ENCODE data around the gene PCGF2. TPM values are rescaled to one million over a fixed set of nuclear protein-coding genes. Genes with fewer than 3 reads are reported as not detected.

PCGF2 gene
- total RNA-seq, 4 donors from 2014 or later: 8.5 to 13.5 (median 10.9) TPM

DNA sequence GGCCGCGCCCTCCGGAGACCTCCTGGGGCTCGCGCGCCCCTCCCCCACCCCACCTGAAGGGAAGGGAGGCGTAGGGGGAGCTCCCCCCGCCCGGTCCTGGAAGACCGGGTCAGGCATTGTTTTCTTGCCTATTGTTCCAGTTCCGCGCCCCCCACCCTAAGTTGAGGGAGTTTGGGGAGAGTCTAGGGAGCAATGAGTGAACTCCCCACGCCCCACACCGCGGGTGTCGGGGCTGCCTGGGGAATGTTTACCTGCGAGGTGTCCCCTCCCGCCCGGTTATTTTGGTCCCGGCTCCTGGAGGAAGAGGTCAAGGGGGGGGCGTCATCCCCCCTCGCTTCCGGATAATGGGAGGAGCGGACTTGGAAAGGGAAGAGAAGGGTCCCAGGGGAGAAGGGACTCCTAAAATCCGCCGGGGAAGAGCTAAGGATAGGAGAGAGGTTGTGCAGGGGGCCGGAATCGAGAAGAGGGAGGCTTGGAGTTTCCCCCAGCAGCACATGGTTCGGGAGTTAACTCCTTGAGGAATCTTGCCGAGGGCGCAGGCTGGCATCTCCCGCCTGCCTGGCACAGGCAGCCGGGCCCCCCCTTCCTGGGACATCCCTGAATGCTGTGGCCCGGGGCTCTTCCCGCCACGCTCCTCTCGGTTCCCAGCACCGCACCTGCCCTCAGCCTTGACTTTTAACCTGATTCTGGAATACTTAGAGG, 42.2 kb downstream of the PCGF2 start:
- intact Hi-C loops (cut with DNase I): no loop called here
- no peaks in the 10 kb centered on the region for H3K9me3 ChIP-seq
- H3K36me3 ChIP-seq: peaks cover 3 to 7% of the 10 kb centered on the region in 2 donors
- DNase-seq: peak; percentile 53 to 67
- peak in 1 of 2 donors; percentile 18 for TF ChIP-seq POLR2A (IDR thresholded peaks at IDR 0.05)
- TF ChIP-seq, protein P1, sequence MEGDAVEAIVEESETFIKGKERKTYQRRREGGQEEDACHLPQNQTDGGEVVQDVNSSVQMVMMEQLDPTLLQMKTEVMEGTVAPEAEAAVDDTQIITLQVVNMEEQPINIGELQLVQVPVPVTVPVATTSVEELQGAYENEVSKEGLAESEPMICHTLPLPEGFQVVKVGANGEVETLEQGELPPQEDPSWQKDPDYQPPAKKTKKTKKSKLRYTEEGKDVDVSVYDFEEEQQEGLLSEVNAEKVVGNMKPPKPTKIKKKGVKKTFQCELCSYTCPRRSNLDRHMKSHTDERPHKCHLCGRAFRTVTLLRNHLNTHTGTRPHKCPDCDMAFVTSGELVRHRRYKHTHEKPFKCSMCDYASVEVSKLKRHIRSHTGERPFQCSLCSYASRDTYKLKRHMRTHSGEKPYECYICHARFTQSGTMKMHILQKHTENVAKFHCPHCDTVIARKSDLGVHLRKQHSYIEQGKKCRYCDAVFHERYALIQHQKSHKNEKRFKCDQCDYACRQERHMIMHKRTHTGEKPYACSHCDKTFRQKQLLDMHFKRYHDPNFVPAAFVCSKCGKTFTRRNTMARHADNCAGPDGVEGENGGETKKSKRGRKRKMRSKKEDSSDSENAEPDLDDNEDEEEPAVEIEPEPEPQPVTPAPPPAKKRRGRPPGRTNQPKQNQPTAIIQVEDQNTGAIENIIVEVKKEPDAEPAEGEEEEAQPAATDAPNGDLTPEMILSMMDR (IDR thresholded peaks at IDR 0.05): no peak
- peak overlapping the region; percentile 87 to 92 (median 88) for H3K27ac ChIP-seq
- H3K4me3 ChIP-seq (replicated peaks in 1 of 3): peak overlapping the region; percentile 47 to 95 (median 54)
- H3K4me1 ChIP-seq: peaks cover 22 to 29% of the 10 kb centered on the region in 2 donors
- H3K27me3 ChIP-seq: no peaks in the 10 kb centered on the region
- 1% methylated on average over 26 to 37 of the region's 38 CpGs for WGBS, 2 donors

DNA sequence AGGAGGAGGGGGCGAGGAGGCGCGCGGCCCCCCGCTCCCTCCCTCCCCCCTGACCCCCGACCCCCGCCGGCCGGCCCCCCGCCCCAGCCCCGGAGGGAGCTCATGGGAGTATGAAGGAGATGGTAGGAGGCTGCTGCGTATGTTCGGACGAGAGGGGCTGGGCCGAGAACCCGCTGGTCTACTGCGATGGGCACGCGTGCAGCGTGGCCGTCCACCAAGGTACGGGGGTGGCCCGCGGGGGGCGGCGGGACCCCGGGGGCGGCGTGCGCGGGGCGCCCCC, 42.7 kb downstream of the PCGF2 start:
- peak overlapping the region; percentile 87 to 92 (median 88) for H3K27ac ChIP-seq
- WGBS, 2 donors: 0 to 2% methylated on average over 13 to 17 of the region's 32 CpGs
- H3K36me3 ChIP-seq: peaks cover 3 to 5% of the 10 kb centered on the region in 2 donors
- H3K9me3 ChIP-seq: no peaks in the 10 kb centered on the region
- intact Hi-C loops (cut with DNase I): no loop called here
- H3K4me3 ChIP-seq (replicated peaks in 1 of 3): peak overlapping the region; percentile 47 to 95 (median 54)
- no peaks in the 10 kb centered on the region for H3K27me3 ChIP-seq
- peaks cover 22 to 29% of the 10 kb centered on the region in 2 donors for H3K4me1 ChIP-seq
- no peak for DNase-seq
- TF ChIP-seq, protein P1 (IDR thresholded peaks at IDR 0.05): no peak
- TF ChIP-seq POLR2A (IDR thresholded peaks at IDR 0.05): no peak

DNA sequence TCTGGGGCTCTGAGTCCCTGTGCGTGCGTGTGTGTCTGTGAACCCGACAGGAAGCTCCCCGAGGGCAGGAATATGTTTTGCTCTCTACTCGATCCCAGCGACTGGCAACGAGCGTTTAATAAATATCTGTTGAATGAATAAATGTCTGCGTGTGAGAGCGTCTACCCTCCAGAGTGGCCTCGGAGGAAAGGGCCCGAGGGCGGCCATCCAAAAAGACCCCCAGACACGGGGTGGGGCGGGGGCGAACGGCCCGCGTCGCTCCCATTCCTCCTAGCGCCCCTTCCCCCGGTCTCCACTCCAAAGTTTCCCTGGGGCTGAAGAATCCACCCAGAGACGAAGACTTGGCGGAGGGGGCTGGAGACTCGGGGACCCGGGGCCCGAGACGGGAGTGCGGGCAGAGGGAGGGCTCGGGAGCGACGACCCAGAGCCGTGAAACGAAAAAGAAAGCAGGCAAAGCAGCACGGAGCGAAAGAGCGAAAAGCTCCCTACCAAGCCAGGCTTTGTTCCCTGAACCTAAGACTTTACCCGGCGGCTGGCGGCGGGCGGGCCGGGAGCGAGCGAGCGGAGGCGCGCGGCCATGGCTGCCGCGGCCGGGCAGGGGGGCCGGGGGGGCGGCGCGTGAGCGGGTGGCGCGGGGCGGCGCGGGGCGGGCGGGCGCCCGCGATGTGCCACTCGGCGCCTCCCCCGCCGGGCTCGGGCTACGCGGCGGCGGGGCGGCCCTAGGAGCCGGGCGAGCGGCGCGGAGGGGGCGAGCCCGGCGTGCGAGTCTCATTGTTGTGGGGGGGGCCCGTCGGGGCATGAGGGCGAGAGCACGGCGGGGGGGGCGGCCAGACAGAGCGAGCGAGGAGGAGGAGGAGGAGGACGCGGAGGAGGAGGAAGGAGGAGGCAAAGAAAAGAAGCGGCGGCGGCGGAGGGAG, 43.3 kb downstream of the PCGF2 start, which contains the start of gene MLLT6:
TSS of gene MLLT6 (plus strand) at position 668 of the 917 bp plus-strand sequence. CDS start 360 bp downstream, outside the sequence.
- Histone ChIP-seq H3K27me3 (no peaks in the 10 kb centered on the region), H3K27ac (peak within 1 kb of the TSS; percentile 97 to 99 (median 97)), H3K9me3 (no peaks in the 10 kb centered on the region), H3K4me1 (peaks cover 22 to 29% of the 10 kb centered on the region in 2 donors), H3K4me3 (replicated peaks in 1 of 3) (peak within 1 kb of the TSS; percentile 54 to 100 (median 95)), H3K36me3 (peaks cover 3 to 5% of the 10 kb centered on the region in 2 donors)
- DNase-seq: peak; percentile 82 to 84
- peak in 1 of 2 donors; percentile 64 for TF ChIP-seq POLR2A (IDR thresholded peaks at IDR 0.05)
- TF ChIP-seq, protein P1 (IDR thresholded peaks at IDR 0.05): no peak
- 0 to 2% methylated on average over 57 to 69 of the region's 100 CpGs for WGBS, 2 donors
- intact Hi-C loops (cut with DNase I): loop anchor here (5.0 kb wide), 1 partner anchor 32 kb away; no protein-coding TSS in a partner anchor

DNA sequence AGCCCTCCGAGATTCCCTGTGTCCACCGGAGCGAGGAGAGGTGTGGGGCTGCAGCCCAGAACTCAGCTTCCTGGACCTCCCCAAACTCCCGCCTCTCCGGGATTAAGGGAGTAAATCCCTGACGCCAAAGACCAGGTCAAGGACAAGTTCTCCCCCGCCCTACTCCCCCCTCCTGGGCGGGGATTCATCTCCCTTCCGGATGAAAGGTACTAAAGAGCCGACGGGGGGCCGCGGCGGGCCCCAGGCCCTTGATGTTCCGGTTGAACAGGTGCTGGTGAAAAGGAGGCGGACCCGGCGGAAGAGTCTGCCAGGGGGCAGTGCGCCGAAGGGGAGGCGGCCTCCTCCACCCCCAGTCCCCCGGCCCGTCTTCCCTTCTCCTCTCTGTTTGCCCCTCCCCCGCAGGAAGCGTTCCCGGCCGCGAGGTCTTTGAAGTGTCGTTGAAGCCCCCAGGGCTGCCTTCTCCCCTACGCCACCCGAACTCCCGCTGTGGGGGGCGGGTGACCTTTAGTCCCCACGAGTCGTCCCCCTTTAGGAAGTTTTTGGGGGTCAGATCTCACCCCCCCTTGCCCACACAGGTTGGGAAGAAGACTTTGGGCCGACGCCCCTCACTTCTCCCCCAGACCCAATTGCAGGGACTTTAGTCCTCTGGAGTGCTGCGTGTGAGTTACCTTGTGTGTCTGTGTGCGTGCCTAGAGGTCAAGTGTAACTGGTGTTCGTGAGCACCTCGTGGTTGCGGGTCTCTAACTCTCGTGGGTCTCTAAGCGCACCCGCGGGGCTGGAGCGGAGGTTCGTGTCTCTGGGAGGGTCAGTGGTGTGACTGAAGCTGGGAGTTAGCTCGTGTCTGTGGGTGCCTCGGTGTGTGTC, 44.2 kb downstream of the PCGF2 start:
- H3K36me3 ChIP-seq: peaks cover 0 to 3% of the 10 kb centered on the region in 2 donors
- peaks cover 18 to 32% of the 10 kb centered on the region in 2 donors for H3K4me1 ChIP-seq
- DNase-seq: peak; percentile 96 to 98
- H3K4me3 ChIP-seq (replicated peaks in 1 of 3): peak overlapping the region; percentile 31 to 100 (median 95)
- no peaks in the 10 kb centered on the region for H3K9me3 ChIP-seq
- H3K27ac ChIP-seq: peak overlapping the region; percentile 97 to 99 (median 97)
- 1 to 2% methylated on average over 20 to 46 of the region's 50 CpGs for WGBS, 2 donors
- no peaks in the 10 kb centered on the region for H3K27me3 ChIP-seq
- TF ChIP-seq POLR2A (IDR thresholded peaks at IDR 0.05): peak in 1 of 2 donors; percentile 70
- TF ChIP-seq, protein P1 (IDR thresholded peaks at IDR 0.05): no peak
- intact Hi-C loops (cut with DNase I): loop anchor here (5.0 kb wide), 1 partner anchor 33 kb away; no protein-coding TSS in a partner anchor
